Measurements from ENCODE around the gene KCNB1. TPM values are rescaled to one million over a fixed set of nuclear protein-coding genes. Genes with fewer than 3 reads are reported as not detected.

Gene KCNB1
- total and polyA plus RNA-seq, 2 of the 4 experiments (the other 2 are of a cell fraction), result 0.05 TPM; not detected in 1

- dilution Hi-C loops (cut with HindIII; ENCODE audit: low sequenced_read_pairs, unreplicated experiment), result no loop called here
- Histone ChIP-seq H3K36me3 (ENCODE audit: control insufficient read depth, insufficient read depth, low read length) (no peaks in the 10 kb centered on the region), H3K56ac (ENCODE audit: extremely low read depth, insufficient read depth, low read length) (no peak overlapping the region), H3K4me2 (ENCODE audit: low read depth, low read length) (no peak overlapping the region), H3K9ac (ENCODE audit: low read depth, low read length) (no peak overlapping the region), H3K27me3 (ENCODE audit: control insufficient read depth, insufficient read depth, low read length) (peaks cover 44% of the 10 kb centered on the region), H4K5ac (ENCODE audit: low read depth, low read length) (no peak overlapping the region), H3K18ac (ENCODE audit: low read depth, low read length) (no peak overlapping the region), H4K20me1 (ENCODE audit: insufficient read depth, low read length) (no peaks in the 10 kb centered on the region), H2AK9ac (replicated peaks; ENCODE audit: low read depth, low read length, poor library complexity) (no peak overlapping the region), H3K4me3 (ENCODE audit: insufficient read depth, low read depth, low read length) (no peak overlapping the region), H2BK20ac (ENCODE audit: low read depth, low read length) (no peak overlapping the region), H4K91ac (ENCODE audit: insufficient read depth, low read depth, low read length) (no peak overlapping the region), H3K23ac (ENCODE audit: low read depth, low read length) (no peak overlapping the region), H3K9me3 (ENCODE audit: control insufficient read depth, insufficient read depth, low read length) (no peaks in the 10 kb centered on the region), H4K8ac (ENCODE audit: low read depth in 2 of 2, low read length in 2 of 2) (no peak overlapping the region), H3K4me1 (ENCODE audit: control insufficient read depth, insufficient read depth, low read length) (no peaks in the 10 kb centered on the region), H2BK120ac (ENCODE audit: low read depth, low read length) (no peak overlapping the region), H3K79me1 (ENCODE audit: low read depth in 1 of 2, low read length in 2 of 2) (no peaks in the 10 kb centered on the region), H3K27ac (ENCODE audit: insufficient read depth, low read length) (no peak overlapping the region), H2BK15ac (ENCODE audit: low read depth, low read length) (no peak overlapping the region), H2AFZ (replicated peaks; ENCODE audit: low read length, poor library complexity) (no peak overlapping the region), H3K14ac (replicated peaks; ENCODE audit: low read depth, low read length) (no peak overlapping the region), H3K4ac (ENCODE audit: low read depth, low read length) (no peak overlapping the region), H2AK5ac (ENCODE audit: low read depth, low read length) (no peak overlapping the region), H2BK5ac (ENCODE audit: low read depth, low read length, poor library complexity, severe bottlenecking) (no peak overlapping the region), H3K9me1 (ENCODE audit: insufficient read depth, low read length) (no peaks in the 10 kb centered on the region)
- no CpG with 5 or more reads among the region's 2 CpGs for WGBS, 2 experiments (ENCODE audit: extremely low coverage in 2 of 2, insufficient read length in 1 of 2)
- TF ChIP-seq POLR2A (IDR thresholded peaks at IDR 0.05; ENCODE audit: low read depth, low read length) (no peak), FOS (IDR thresholded peaks at IDR 0.05; ENCODE audit: low read depth, low read length) (no peak)
- ATAC-seq (ENCODE audit: low read depth) (no peak), DNase-seq (no peak)
- CTCF ChIA-PET, result interaction anchor here (0.5 to 1.3 kb wide), 2 partner anchors 36 to 94 kb away, joined by 3 to 5 read pairs; no protein-coding TSS in a partner anchor
- BruUV-seq (replicated peaks), result no TSS peak
- intact Hi-C loops (cut with micrococcal nuclease), result loop anchor here (10.0 kb wide), 1 partner anchor 95 kb away; the partner anchor contains the start of gene KCNB1
- in situ Hi-C loops (cut with MboI; ENCODE audit: low sequenced_read_pairs), result no loop called here
- POLR2A ChIA-PET (ENCODE audit: unreplicated experiment), result no interaction called here
Measured at GRCh38 chr20:49389854-49390253, 92.6 kb downstream of the KCNB1 start.

All from IMR-90 (cell line).